Stimulated activated CD8-positive, alpha-beta memory T cell treated with anti-CD3 and anti-CD28 coated beads, Interleukin-12 subunit alpha, Interleukin-12 subunit beta, amount 100 ng/mL, for 1 hour (primary cell): ENCODE results near the gene CNIH2.
A peak's percentile ranks its signal among the peaks of the same experiment; 100 is the strongest.
"Not testable (repeated sequence)": the region's sequence is repeated elsewhere in the genome, so short reads cannot be mapped to it uniquely, and the experiment has no call there.

Experiments used
- DNase-seq: peaks from one replicate; pipeline ENCODE4 v3.0.0-alpha.2; 2020; ENCODE audit warnings: low read depth

The CNIH2 gene

DNA sequence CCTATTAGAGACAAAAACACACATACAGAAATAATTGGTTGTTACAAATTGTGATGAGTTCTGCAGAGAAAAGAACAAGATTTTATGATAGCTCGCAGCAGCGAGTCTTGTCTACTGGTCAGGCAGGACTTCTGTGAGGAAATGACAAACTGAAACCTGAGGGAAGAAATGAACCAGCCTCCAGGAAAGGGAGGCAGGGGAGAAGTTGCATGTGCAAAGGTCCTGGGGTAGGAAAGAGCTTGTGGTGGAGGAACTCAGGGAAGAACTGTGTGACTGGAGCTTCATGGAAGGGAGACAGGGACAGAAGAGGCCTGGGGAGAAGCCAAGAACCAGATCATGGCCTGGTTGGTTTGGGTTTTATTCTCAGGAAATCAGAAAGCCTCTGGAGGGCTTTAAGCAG lies 18.8 kb upstream of the CNIH2 start:
- no peak for DNase-seq

DNA sequence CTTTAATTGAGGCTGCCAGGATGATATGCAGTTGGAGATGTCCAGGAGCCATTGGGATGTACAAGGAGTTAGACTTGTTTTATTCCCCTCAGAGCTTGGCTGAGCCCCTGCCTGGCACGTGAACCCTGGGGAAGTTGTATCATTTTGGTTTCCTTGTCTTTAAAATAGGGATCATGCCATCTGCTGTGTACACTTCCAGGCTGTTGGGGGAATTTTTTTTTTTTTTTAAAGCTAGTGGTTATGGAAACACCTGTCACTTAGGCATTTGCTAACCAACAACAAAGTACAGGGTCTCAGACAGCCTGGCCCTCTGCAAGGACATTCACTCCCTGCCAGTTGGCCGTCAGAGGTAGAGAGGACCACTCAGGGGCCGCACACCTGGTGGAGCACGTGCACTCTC lies 18.0 kb upstream of the CNIH2 start:
- DNase-seq: no peak

DNA sequence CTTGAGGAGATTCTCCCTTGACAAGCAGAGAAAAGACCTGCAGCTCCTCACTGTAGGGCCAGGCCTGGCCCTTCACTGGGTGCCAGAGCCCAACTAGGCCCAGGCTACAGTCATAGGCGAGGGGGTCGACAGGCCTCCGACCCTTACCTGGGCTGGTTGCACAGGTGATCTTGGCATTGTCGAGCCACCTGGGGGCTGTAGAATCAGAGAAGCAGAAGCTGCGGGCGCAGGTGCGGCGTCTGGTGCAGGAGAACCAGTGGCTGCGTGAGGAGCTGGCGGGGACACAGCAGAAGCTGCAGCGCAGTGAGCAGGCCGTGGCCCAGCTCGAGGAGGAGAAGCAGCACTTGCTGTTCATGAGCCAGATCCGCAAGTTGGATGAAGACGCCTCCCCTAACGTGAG lies 16.4 kb upstream of the CNIH2 start:
- no peak for DNase-seq

DNA sequence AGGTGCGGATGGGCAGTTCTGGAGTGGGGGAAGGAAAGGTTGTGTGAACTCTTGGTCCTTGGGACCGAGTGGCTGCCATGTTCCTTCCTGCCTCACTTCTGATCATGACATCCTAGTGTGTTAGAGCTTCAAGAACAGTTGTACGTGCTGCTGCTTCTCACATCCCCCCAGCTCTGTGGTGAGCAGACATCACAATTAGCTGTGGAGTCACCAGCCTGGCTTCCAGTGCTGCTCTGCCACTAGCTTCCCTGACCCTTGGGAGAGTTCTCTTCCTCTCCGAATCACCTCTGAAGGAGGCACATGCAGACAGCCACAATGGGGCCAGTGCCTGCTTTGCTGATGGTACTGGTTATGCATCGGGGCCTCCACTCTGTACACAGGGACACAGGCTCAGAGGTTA lies 15.8 kb upstream of the CNIH2 start:
- DNase-seq: no peak

DNA sequence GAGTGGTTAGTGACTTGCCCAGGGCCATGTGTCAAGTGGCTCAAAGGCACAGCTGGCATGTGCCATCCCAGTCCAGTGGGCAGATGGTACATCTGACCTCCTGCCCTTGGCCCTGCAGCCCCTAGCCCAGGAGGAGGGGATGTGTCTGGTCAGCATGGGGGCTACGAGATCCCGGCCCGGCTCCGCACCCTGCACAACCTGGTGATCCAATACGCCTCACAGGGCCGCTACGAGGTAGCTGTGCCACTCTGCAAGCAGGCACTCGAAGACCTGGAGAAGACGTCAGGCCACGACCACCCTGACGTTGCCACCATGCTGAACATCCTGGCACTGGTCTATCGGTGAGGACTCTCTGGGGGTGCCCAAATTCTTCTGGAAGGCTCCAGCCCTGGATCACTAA lies 15.3 kb upstream of the CNIH2 start:
- DNase-seq: no peak

DNA sequence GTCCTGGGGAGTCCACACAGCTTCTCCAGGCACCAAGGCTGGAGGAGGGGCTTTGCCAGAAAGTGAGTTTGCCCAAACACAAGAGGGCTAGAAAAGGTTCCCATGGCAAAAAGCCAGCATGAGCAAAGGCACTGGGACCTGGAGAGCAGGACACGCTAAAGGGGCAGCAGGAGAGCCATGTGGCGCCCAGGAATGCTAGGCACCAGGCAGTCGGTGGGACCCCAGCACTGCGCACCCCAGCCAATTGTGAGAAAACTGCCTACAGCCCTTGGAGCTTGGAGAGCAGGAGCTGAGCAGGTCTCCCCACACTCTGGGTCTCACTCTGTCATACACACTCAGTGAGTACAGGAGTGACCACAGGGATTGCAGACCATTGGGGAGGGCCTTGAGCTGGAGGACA lies 14.7 kb upstream of the CNIH2 start:
- no peak for DNase-seq

DNA sequence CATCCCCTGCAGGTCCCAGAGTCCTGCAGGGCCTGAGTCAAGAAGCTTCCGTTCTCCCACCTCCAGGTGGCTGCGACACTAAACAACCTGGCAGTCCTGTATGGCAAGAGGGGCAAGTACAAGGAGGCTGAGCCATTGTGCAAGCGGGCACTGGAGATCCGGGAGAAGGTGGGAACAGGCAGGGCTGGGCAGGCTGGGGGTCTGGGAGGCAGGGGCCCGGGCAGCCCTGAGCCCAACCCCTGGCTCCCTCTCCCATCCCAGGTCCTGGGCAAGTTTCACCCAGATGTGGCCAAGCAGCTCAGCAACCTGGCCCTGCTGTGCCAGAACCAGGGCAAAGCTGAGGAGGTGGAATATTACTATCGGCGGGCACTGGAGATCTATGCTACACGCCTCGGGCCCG lies 14.2 kb upstream of the CNIH2 start:
- no peak for DNase-seq

DNA sequence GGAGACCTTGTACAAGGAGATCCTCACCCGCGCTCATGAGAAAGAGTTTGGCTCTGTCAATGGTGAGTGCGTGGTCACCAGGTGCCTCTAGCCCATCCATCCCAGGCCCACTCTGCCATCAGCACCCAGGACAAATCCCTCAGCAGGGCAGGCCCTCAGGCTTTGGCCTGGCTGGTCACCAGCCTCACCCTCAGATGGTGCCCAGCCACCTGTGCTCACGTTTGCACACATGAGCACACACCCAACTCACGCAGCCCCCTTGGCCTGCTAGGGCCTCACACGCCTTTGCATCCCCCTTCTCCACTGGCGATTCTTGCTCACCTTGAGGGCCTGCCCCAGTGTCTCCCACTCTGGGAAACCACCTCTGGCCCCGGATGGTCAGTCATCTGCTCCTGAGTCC lies 13.6 kb upstream of the CNIH2 start:
- DNase-seq: no peak

DNA sequence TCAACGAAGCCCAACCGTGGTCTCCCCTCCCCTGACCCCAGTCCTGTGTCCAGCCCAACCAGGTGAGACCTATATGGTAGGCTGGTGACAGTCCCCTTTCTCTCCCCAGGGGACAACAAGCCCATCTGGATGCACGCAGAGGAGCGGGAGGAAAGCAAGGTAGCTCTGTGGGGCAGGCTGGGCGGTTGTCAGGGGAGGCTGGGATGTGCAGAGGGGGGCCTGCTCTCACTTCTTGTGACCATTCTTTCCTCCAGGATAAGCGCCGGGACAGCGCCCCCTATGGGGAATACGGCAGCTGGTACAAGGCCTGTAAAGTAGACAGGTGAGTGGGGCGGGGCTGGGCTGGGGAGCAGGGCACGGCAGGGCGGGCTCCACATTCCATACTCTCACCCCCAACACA lies 13.1 kb upstream of the CNIH2 start:
- no peak for DNase-seq

DNA sequence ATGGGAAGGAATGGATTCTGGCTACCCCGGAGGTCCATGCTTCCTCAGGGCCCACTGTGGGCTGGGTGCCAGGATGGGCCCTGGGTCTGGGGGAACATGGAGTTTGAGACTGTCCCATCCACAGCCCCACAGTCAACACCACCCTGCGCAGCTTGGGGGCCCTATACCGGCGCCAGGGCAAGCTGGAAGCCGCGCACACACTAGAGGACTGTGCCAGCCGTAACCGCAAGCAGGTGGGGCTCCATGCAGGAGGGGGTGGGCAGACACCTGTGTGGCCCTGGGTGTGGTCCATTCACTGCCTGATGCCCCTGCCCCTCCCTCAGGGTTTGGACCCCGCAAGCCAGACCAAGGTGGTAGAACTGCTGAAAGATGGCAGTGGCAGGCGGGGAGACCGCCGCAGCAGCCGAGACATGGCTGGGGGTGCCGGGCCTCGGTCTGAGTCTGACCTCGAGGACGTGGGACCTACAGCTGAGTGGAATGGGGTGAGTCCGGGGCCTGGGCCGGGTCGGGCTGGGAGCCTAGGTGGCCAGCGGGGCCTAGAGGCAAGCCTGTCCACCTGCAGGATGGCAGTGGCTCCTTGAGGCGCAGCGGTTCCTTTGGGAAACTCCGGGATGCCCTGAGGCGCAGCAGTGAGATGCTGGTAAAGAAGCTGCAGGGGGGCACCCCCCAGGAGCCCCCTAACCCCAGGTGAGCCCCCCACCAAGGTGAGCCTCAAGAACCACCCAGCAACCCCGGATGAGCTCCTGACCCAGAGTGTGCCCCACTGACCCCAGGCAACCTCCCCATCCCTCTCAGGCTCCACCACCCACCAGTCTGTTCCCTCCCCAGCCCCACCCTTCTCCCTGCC lies 12.2 kb upstream of the CNIH2 start:
- no peak for DNase-seq

DNA sequence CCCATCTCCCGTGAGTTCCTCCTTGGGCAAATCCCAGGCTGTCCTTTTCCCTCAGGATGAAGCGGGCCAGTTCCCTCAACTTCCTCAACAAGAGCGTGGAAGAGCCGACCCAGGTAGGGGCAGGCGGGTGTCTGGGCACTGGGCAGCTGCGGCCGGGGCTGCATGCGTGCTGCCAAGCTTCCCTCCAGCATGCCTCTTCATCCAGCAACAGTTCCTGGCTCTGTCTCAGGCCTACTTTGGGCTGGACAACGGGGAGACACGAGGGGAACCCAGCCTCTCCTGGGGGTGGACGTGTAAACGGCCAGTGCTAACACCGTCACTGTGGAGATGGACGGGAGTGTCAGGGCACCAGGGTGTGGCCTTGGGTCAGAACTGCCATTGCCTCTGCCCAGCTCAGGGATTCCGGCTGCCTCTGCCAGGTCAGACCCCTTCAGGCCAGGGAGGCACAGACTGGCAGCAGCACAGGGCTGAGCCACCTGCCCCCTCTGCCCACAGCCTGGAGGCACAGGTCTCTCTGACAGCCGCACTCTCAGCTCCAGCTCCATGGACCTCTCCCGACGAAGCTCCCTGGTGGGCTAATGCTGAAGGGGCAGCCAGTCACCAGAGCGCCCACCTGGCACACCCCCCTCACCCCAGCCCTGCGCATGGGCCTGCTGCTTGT lies 11.5 kb upstream of the CNIH2 start:
- no peak for DNase-seq

DNA sequence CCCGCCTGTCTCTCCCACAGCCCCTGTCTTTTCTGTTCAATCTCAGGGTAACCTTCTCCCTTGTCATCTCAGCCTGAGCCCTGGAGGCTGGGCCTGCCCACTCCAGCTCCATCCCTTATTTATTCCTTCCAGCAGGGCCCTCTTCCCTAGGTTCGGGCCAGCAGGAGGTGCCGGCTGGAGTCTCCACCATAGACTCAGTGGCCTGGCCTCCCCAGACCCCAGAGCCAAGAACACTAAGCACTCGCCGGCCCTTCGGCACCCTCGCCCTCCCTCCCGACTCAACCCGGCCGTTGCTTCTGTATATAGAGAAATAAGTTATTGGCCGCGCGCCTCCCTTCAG lies 11.0 kb upstream of the CNIH2 start:
- DNase-seq: no peak

DNA sequence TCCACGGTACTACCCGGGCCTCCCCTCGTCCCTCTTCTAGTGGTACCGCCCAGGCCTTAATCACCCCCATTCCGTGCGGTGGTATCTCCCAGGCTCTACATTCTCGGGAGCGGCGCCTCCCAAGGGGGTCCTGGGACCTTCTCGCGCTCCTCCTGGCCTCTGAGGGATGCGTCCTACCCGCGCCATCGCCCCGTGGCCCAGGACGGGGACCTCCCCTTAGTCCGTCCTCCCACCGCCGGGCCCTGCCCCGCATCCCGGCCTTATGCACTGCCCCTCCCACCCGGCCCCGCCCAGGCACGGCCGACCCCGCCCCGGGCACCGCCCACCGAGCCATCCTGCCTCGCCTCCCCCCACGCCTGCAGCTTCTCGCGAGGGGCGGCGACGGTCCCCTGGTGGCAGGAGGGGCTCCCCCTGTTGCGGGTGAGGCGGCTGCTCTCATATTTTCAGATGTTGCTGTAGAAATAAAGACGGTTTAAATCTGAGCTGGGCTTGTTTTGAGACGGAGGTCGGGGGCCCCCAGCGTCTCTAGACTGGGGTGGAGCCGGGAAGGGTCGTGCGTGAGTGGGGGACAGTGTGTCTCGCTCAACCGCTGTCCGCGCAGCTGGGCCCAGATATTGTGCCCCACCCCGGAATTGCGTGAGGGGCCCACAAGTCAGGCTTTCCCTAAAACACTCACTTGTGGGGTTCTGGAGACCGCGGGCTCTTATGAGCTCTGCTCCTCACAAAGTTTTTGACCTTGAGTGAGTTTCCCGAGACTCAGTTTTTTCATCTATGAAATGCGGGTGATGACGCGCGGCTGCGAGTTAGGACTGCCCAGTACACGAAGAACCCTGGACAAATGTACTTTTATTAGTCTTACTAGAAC lies 10.4 kb upstream of the CNIH2 start:
- DNase-seq: peak; percentile 75

DNA sequence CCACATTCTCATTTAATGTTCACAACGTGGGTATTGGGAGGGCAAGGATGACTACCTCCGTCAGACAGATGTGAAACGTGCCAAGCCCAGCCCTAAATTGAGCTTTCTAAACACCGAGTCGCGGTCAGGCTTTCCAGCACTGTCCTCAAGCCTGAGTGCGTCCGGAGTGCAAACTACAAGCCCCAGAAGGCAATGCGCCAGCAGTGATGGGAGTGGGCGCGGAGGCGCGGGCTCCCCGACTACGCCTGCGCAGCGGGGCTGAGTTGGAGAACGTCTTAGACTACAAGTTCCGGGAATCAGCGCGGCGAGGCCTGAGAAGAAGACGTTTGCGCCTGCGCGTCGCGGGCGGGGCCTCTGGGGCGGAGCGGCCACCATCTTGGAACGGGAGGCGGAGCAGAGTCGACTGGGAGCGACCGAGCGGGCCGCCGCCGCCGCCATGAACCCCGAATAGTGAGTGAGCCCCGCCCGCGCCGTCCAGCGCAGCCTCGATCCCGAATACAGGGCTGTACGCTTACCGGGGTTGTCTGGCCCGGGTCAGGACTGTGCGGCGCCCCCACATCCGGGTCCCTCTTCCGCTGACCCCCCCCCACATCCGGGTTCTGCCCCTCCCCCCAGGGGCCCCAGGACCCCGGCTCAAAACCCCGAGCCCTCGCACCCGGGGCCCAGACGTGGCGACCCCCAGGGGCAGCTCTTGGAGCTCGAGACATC lies 9.6 kb upstream of the CNIH2 start, which contains the start of gene RAB1B:
Gene RAB1B (plus strand): TSS at position 396 of the 708 bp plus-strand sequence. CDS start 41 bp downstream, at position 437.
- peak; percentile 100 for DNase-seq

DNA sequence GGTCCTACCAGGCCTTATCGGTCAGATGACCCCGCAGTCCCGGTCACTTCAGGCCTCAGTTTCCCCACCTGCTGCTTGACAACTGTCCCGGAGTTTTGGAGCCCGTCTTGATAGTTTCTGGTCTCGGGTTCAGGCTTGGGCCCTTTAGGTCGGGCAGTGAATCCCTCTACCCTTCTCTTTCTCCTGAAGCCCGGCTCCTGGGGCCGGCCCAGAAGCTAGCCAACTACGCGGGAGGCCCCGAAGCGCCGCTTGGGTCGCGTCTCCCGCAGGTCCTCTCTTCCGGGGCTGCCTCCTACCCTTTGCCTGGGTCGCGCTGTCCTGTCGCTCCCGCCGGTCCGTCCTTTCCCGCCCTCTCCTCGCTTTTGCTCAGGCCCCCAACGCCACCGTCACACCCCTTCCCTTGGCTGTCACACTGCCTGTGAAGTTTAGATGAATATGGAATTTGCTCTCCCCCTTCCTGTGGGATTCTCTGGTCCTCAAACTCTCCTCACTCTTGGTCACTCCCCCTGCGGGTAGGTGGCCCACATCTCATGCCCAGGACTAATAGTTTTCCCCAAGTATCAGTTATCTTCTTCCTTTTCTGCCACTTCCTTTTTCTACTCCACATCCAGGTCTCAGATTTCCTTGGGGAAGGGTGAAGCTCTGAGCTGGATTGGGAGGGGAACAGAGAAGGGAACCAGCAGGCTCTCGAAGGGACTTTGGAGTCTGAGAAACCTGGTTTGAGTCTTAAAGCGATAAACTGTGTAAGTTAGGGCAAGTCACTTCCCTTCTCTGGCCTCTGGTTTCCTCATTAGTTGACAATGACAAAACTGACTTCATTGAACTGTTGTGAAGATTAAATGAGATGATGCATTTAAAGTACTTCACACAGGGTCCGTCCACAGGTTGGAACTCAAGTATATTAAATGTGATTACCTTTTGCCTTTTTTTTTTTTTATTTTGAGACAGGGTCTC lies 8.7 kb upstream of the CNIH2 start:
- no peak for DNase-seq

DNA sequence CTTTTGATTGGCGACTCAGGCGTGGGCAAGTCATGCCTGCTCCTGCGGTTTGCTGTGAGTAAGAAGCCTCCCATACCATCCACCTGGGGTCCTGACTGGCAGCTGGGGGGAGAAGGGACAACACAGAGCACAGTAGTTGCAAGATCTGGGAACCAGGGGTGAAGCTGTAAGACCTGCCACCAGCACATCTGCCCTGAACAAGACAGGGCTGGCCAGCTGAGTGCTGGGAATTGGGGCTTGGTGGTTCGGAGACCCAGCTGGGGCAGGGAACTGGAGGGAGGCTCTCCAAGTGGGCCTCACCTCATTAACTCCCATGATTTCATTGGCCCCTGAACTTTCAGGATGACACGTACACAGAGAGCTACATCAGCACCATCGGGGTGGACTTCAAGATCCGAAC lies 6.2 kb upstream of the CNIH2 start:
- DNase-seq: no peak

DNA sequence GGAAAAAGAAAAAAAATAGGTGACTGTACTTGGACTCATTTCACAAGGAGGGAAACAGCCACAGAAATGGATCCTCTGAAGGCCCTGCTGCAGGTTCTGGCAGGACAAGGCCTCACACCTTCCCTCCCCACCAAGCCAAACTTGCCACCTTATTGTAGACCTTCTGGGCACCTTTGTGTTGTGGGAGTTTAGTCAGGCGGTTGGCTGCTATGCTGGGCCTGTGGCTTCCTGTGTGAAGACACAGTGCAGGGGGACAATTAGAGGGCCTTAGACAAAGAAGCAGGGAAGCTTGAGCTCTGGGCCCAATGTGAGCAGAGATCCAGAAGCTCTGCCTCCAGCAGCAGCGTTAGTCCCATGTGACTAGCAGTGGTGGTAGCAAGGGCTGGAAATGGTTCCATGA lies 5.4 kb upstream of the CNIH2 start:
- DNase-seq: no peak

DNA sequence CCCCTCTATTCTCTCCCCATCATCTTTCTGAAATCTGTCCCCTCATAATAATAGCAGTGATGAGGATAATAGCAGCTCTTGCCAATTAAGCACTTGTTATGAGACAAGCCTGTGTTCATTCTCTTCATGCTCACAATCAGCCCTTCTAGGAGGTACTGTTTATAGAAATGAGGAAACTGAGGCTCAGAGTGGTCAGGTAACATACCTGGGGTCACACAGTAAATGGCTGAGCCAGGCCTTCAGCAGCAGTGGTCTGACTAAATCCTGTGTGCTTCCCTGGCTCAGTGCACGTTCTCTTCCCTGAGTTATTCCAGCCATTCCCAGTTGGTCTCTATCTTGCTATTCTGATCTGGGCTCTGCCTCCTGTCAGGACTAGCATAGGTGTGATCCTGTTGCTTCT lies 3.8 kb upstream of the CNIH2 start:
- no peak for DNase-seq

DNA sequence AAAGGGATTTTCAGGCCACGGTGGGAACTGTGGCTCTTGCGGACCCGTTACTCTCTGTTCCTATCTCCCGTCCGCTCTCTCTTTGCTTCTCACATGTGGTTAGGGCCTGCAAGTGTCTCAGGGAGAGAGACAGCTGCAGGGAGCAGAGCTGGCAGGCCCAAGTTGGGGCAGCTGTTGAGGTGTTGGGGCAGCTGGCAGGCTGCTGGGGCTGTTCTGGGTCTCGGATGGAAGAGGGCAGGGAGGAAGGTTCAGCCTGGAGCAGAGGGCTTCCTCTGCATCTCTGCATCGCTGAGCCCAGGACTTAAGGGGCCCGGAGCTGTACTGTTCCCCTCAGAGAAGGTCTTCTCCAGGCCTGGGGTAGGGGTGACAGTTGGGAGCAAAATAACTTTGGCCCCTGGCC lies 2.6 kb upstream of the CNIH2 start:
- DNase-seq: no peak

DNA sequence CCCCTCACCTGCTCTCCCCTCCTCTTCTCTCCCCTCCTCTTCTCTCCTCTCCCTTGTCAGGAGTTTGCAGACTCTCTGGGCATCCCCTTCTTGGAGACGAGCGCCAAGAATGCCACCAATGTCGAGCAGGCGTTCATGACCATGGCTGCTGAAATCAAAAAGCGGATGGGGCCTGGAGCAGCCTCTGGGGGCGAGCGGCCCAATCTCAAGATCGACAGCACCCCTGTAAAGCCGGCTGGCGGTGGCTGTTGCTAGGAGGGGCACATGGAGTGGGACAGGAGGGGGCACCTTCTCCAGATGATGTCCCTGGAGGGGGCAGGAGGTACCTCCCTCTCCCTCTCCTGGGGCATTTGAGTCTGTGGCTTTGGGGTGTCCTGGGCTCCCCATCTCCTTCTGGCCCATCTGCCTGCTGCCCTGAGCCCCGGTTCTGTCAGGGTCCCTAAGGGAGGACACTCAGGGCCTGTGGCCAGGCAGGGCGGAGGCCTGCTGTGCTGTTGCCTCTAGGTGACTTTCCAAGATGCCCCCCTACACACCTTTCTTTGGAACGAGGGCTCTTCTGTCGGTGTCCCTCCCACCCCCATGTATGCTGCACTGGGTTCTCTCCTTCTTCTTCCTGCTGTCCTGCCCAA lies 1.9 kb upstream of the CNIH2 start:
- DNase-seq: no peak

DNA sequence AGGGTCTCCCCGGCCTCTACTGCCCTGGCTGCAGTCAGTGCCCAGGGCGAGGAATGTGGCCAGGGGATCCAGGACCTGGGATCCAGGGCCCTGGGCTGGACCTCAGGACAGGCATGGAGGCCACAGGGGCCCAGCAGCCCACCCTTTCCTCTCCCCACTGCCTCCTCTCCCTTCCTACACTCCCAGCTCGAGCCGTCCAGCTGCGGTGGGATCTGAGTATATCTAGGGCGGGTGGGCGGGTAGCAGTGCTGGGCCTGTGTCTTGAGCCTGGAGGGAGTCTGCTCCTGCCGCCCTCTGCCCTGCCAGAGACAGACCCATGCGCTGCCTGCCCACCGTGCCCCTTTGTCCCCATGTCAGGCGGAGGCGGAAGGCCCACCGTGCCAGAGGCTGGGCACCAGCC lies 1.4 kb upstream of the CNIH2 start:
- DNase-seq: not testable (repeated sequence)
